B cell (primary cell): ENCODE results near the gene SLC4A5. TPM values are rescaled to one million over a fixed set of nuclear protein-coding genes. Genes with fewer than 3 reads are reported as not detected.

Source experiments
- ATAC-seq: fragments of 200-7000 bp; cut with Tn5 transposase; one replicate; pipeline ENCODE4 v1.10.0; 2021; ENCODE audit warnings: low read depth, mild to moderate bottlenecking, moderate number of reproducible peaks, moderate library complexity
- CTCF ChIA-PET: fragments of 350-600 bp; sonication (Branson Sonifier 250); formaldehyde crosslinking; loops from one replicate; lab custom pipeline; 2021; ENCODE audit warnings: antibody characterized with exemption, inconsistent platforms; lab: Charles Lee
- POLR2A ChIA-PET: fragments of 350-600 bp; sonication (Branson Sonifier 250); formaldehyde crosslinking; loops from one replicate; lab custom pipeline; 2021; ENCODE audit warnings: antibody characterized with exemption; lab: Charles Lee
- DNase-seq: peaks from one replicate; pipeline ENCODE4 v3.0.0; 2013
- H2AFZ ChIP-seq: 2 replicates; pipeline ENCODE4 v1.6.1; 2012; ENCODE audit warnings: mild to moderate bottlenecking, low read depth, low read length; ENCODE audit not compliant: insufficient read depth, poor library complexity, severe bottlenecking
- H3K27ac ChIP-seq, 2 donors: 1 replicate in 1 of 2; 2 replicates in 1 of 2; pipeline ENCODE4 v1.5.1; 2012 to 2013; ENCODE audit warnings: low read length in 2 of 2, mild to moderate bottlenecking in 2 of 2, moderate library complexity in 1 of 2
- H3K27me3 ChIP-seq, 4 experiments: fragments of 200-600 bp in 1 of 4; sonication (generic) in 1 of 4; replicated peaks in 1 of 4; 1 replicate in 2 of 4; 2 replicates in 2 of 4; pipeline versions ENCODE4 v1.6.1 to v1.7.0; 2013 to 2016; ENCODE audit warnings: low read length in 3 of 4, mild to moderate bottlenecking in 2 of 4, mixed read lengths in 1 of 4, moderate library complexity in 1 of 4; ENCODE audit not compliant: insufficient read depth in 4 of 4, control insufficient read depth in 3 of 4; ENCODE audit errors: control extremely low read depth in 1 of 4
- H3K36me3 ChIP-seq, 2 experiments: replicated peaks in 1 of 2; 1 replicate in 1 of 2; 2 replicates in 1 of 2; pipeline versions ENCODE4 v1.6.1 to v1.7.1; 2013; ENCODE audit warnings: low read length in 1 of 2; ENCODE audit not compliant: insufficient read depth in 2 of 2, control insufficient read depth in 1 of 2; ENCODE audit errors: control extremely low read depth in 1 of 2, extremely low read depth in 1 of 2
- H3K4me1 ChIP-seq, 2 donors: fragments of 200-600 bp in 1 of 2; sonication (generic) in 1 of 2; 1 replicate in 1 of 2; 2 replicates in 1 of 2; pipeline versions ENCODE4 v1.5.1 to v1.6.1; 2013 to 2017; ENCODE audit warnings: low read length in 2 of 2; ENCODE audit not compliant: control insufficient read depth in 2 of 2, insufficient read depth in 2 of 2
- H3K4me2 ChIP-seq: replicated peaks from 2 replicates; pipeline ENCODE3; 2012; ENCODE audit warnings: mild to moderate bottlenecking, low read depth, low read length; ENCODE audit not compliant: poor library complexity, severe bottlenecking
- H3K4me3 ChIP-seq, 5 experiments: fragments of 200-600 bp in 1 of 5; sonication (generic) in 1 of 5; 1 replicate in 3 of 5; 2 replicates in 2 of 5; pipeline versions ENCODE4 v1.5.1 to v1.7.0; 2011 to 2016; ENCODE audit warnings: low read length in 4 of 5, mild to moderate bottlenecking in 4 of 5, low read depth in 2 of 5, control low read depth in 1 of 5, moderate library complexity in 1 of 5; ENCODE audit not compliant: insufficient read depth in 1 of 5; ENCODE audit errors: control extremely low read depth in 1 of 5, extremely low read depth in 1 of 5
- H3K79me2 ChIP-seq: fragments of 200-600 bp; sonication (generic); one replicate; pipeline ENCODE4 v1.6.0; 2016; ENCODE audit warnings: low read length; ENCODE audit not compliant: control insufficient read depth, insufficient read depth
- H3K9ac ChIP-seq: fragments of 200-600 bp; sonication (generic); 2 replicates; pipeline ENCODE4 v1.6.1; 2017; ENCODE audit warnings: mild to moderate bottlenecking, low read length, moderate library complexity
- H3K9me3 ChIP-seq, 3 donors: one replicate each; pipeline versions ENCODE4 v1.6.1 to v1.7.1; 2013; ENCODE audit warnings: low read length in 2 of 3; ENCODE audit not compliant: control insufficient read depth in 2 of 3, insufficient read depth in 1 of 3; ENCODE audit errors: control extremely low read depth in 1 of 3
- H4K20me1 ChIP-seq: 2 replicates; pipeline ENCODE4 v1.6.0; 2012; ENCODE audit warnings: mild to moderate bottlenecking, low read length; ENCODE audit not compliant: insufficient read depth, control insufficient read depth, poor library complexity, severe bottlenecking
- H3K27ac Mint-ChIP-seq: one replicate; pipeline ENCODE4 v1.8.0; 2021; ENCODE audit warnings: mixed read lengths
- H3K27me3 Mint-ChIP-seq: one replicate; pipeline ENCODE4 v1.8.0; 2021; ENCODE audit warnings: mixed read lengths
- H3K4me1 Mint-ChIP-seq: one replicate; pipeline ENCODE4 v1.8.0; 2021; ENCODE audit warnings: mixed read lengths
- H3K4me3 Mint-ChIP-seq: one replicate; pipeline ENCODE4 v1.8.0; 2021; ENCODE audit warnings: mixed read lengths
- H3K9me3 Mint-ChIP-seq: one replicate; pipeline ENCODE4 v1.8.0; 2022; ENCODE audit warnings: mixed read lengths; ENCODE audit not compliant: insufficient read depth
- EZH2 ChIP-seq: IDR thresholded peaks from 2 replicates; pipeline ENCODE4 v1.6.1; 2012; ENCODE audit warnings: borderline replicate concordance, low read depth, mild to moderate bottlenecking, moderate library complexity, low read length; ENCODE audit not compliant: insufficient read depth, poor library complexity, severe bottlenecking
- WGBS: methylation state at CpG from one replicate; pipeline ENCODE4 v1.1.5; 2013; ENCODE audit warnings: missing lambda C conversion rate; ENCODE audit not compliant: insufficient coverage; 5-methylcytosine and 5-hydroxymethylcytosine counted together
- intact Hi-C: fragments of 100-400 bp; cut with micrococcal nuclease; formaldehyde crosslinking; loops from one replicate; pipeline ENCODE4 v1.10.0; 2022
- polyA plus RNA-seq: library from polyadenylated mRNA; depleted of rRNA; stranded (reverse); fragments of >200 nt; gene quantifications from 2 replicates; pipeline ENCODE4 v1.2.3, GENCODE V29; 2012
- total RNA-seq, 2 donors: library from RNA; stranded (reverse); fragments of 120-200 nt in 1 of 2; gene quantifications; 1 replicate in 1 of 2; 2 replicates in 1 of 2; pipeline versions ENCODE4 v1.2.3 to v1.2.4, GENCODE V29; 2013 to 2022
- TF ChIP-seq, protein P1 (sequence below): fragments of 200-600 bp; IDR thresholded peaks from one replicate; pipeline ENCODE4 v1.8.0; 2022; ENCODE audit warnings: antibody characterized with exemption, mild to moderate bottlenecking

Gene SLC4A5
- total and polyA plus RNA-seq, 2 donors (not counting 1 experiment from before 2014, with no cell fraction given) = 3.3 to 9.7 TPM

DNA sequence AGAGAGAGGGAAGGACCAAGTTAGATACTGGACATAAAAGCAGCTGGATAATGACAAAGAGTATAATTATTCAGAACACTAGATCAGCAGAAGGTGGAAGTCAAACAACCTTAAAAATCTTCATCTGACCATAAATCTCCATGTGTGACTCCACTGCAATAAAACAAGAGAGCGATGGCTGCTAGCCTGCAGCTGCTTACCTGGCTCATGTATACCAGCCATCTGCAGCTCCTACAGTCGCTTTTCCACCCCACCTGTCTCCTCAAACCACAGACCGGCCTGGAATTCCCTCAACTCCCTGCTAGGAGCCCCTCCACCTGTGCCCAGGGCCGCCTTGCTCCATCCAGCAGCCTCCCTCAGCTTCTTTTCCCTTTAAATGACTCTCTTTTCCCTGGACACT, 64.5 kb downstream of the SLC4A5 start:
- H3K9me3 ChIP-seq = no peaks in the 10 kb centered on the region
- DNase-seq (no peak), ATAC-seq (no peak)
- intact Hi-C loops = no loop called here
- no peaks in the 10 kb centered on the region for H3K27me3 Mint-ChIP-seq
- no peaks in the 10 kb centered on the region for H3K9me3 Mint-ChIP-seq
- H3K27ac Mint-ChIP-seq = no peak overlapping the region
- 87% methylated on average over 4 of the region's 4 CpGs for WGBS
- H3K36me3 ChIP-seq = no peaks in the 10 kb centered on the region
- H3K27me3 ChIP-seq = no peaks in the 10 kb centered on the region
- TF ChIP-seq, protein P1, sequence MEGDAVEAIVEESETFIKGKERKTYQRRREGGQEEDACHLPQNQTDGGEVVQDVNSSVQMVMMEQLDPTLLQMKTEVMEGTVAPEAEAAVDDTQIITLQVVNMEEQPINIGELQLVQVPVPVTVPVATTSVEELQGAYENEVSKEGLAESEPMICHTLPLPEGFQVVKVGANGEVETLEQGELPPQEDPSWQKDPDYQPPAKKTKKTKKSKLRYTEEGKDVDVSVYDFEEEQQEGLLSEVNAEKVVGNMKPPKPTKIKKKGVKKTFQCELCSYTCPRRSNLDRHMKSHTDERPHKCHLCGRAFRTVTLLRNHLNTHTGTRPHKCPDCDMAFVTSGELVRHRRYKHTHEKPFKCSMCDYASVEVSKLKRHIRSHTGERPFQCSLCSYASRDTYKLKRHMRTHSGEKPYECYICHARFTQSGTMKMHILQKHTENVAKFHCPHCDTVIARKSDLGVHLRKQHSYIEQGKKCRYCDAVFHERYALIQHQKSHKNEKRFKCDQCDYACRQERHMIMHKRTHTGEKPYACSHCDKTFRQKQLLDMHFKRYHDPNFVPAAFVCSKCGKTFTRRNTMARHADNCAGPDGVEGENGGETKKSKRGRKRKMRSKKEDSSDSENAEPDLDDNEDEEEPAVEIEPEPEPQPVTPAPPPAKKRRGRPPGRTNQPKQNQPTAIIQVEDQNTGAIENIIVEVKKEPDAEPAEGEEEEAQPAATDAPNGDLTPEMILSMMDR = no peak
- peaks cover 11% of the 10 kb centered on the region for H3K4me1 Mint-ChIP-seq
- no peak overlapping the region for H3K27ac ChIP-seq
- H3K4me3 ChIP-seq = no peak overlapping the region
- H2AFZ ChIP-seq = no peak overlapping the region
- ChIA-PET POLR2A (no interaction called here), CTCF (no interaction called here)
- H3K79me2 ChIP-seq = no peaks in the 10 kb centered on the region
- no peak overlapping the region for H3K4me3 Mint-ChIP-seq
- no peak overlapping the region for H3K9ac ChIP-seq
- no peak overlapping the region for H3K4me2 ChIP-seq
- no peaks in the 10 kb centered on the region for H4K20me1 ChIP-seq
- H3K4me1 ChIP-seq = peaks cover 6 to 8% of the 10 kb centered on the region in 2 donors

DNA sequence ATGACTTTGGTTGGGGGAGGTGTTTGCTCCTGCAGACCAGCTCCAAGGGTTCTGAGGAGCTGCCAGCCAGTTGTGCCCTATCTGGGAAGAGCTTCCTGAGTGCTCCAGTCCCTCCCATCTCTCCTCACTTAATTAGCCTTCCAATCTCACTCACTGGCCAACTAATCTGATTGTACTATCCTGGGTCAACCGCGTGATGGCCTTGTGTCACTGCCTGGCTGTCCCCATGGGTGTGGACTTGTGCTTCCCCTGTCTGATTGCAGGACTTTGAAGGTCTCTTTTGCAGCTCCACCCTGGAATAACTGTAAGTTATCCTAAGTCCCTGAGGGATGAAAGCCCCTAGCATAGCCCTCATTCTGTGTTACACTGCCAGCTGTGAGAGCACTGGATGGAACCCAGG, 65.0 kb downstream of the SLC4A5 start:
- H3K36me3 ChIP-seq = no peaks in the 10 kb centered on the region
- Mint-ChIP-seq H3K27me3 (no peaks in the 10 kb centered on the region), H3K9me3 (no peaks in the 10 kb centered on the region), H3K27ac (no peak overlapping the region), H3K4me3 (no peak overlapping the region), H3K4me1 (peaks cover 11% of the 10 kb centered on the region)
- no peak overlapping the region for H3K9ac ChIP-seq
- no peaks in the 10 kb centered on the region for H3K9me3 ChIP-seq
- no peak overlapping the region for H2AFZ ChIP-seq
- H4K20me1 ChIP-seq = no peaks in the 10 kb centered on the region
- ChIA-PET CTCF (no interaction called here), POLR2A (no interaction called here)
- no peaks in the 10 kb centered on the region for H3K79me2 ChIP-seq
- H3K27ac ChIP-seq = no peak overlapping the region
- no peak for TF ChIP-seq EZH2
- TF ChIP-seq, protein P1 = no peak
- no peak overlapping the region for H3K4me3 ChIP-seq
- H3K4me1 ChIP-seq = peaks cover 6 to 8% of the 10 kb centered on the region in 2 donors
- no peak for ATAC-seq
- H3K27me3 ChIP-seq = no peaks in the 10 kb centered on the region
- H3K4me2 ChIP-seq = no peak overlapping the region
- intact Hi-C loops = no loop called here
- WGBS = 100% methylated on average over 2 of the region's 2 CpGs
- no peak for DNase-seq
